Type B pancreatic cell (in vitro differentiated cells): ENCODE measurements around the gene CIITA. TPM values are rescaled to one million over a fixed set of nuclear protein-coding genes. Genes with fewer than 3 reads are reported as not detected.

Experiments
- DNase-seq: peaks from one replicate; pipeline ENCODE4 v3.0.0; 2021; ENCODE audit warnings: mixed read lengths; ENCODE audit not compliant: unreplicated experiment; ENCODE audit errors: extremely low spot score
- H3K27ac Mint-ChIP-seq: 2 replicates; pipeline ENCODE4 v1.8.0; 2021; ENCODE audit warnings: mild to moderate bottlenecking, mixed read lengths
- H3K27me3 Mint-ChIP-seq: 2 replicates; pipeline ENCODE4 v1.8.0; 2021; ENCODE audit warnings: mixed read lengths
- H3K36me3 Mint-ChIP-seq: 2 replicates; pipeline ENCODE4 v1.8.0; 2021; ENCODE audit warnings: mixed read lengths
- H3K4me1 Mint-ChIP-seq: one replicate; pipeline ENCODE4 v1.8.0; 2021; ENCODE audit warnings: mixed read lengths; ENCODE audit not compliant: unreplicated experiment
- H3K4me3 Mint-ChIP-seq: 2 replicates; pipeline ENCODE4 v1.8.0; 2021; ENCODE audit warnings: mild to moderate bottlenecking, mixed read lengths
- H3K9me3 Mint-ChIP-seq: 2 replicates; pipeline ENCODE4 v1.8.0; 2021; ENCODE audit warnings: mixed read lengths
- total RNA-seq: library from RNA; stranded (reverse); gene quantifications from 2 replicates; pipeline ENCODE4 v1.2.1, GENCODE V29; 2021; ENCODE audit warnings: low replicate concordance
- TF ChIP-seq, protein P1 (sequence below): fragments of 200-600 bp; sonication (generic); conservative IDR thresholded peaks from 2 replicates; pipeline ENCODE4 v1.5.0; 2021; ENCODE audit warnings: antibody characterized with exemption, mild to moderate bottlenecking

CIITA gene
- total RNA-seq, 1 donor from 2014 or later = not detected

DNA sequence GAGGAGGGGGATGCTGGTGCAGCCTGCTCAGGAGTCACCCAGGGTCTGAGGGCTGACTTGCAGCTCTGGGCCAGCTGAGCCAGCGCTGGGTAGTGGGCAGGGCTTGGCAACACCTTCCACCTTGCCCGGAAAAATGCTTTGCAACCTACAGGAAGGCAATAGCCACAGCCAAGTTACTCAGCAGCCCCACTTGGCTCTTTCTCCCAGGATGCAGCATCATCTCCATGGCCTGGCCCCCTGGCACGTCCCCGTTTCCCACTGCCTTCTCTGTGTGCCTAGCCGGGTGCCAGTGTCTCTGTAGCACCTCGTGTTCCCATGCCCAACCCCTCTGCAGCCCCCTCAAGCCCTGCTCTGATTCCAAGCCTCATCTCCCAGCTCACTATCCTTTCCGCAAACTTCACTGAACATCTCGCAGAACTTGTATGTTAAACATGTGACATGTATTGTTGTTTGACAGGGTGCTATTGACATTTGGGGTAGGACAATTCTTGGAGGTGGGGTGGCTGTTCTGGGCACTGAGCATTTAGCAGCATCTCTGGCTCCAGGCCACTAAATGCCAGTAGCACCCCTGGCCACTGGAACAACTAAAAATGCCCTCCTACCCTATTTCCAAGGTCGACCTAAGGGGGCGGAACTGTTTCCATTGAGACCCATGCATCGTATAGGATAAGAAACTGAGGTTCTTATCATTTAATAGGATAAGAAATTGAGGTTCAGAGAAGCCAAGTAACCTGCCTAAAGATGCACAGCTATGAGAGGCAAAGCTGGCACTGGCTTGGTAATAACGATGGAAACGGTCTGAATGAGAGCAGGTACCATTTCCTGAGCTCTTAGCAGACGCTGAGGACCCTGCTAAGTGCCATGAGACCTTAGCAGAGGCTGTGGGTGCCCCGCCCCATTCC, 53.1 kb downstream of the CIITA start:
- TF ChIP-seq, protein P1, sequence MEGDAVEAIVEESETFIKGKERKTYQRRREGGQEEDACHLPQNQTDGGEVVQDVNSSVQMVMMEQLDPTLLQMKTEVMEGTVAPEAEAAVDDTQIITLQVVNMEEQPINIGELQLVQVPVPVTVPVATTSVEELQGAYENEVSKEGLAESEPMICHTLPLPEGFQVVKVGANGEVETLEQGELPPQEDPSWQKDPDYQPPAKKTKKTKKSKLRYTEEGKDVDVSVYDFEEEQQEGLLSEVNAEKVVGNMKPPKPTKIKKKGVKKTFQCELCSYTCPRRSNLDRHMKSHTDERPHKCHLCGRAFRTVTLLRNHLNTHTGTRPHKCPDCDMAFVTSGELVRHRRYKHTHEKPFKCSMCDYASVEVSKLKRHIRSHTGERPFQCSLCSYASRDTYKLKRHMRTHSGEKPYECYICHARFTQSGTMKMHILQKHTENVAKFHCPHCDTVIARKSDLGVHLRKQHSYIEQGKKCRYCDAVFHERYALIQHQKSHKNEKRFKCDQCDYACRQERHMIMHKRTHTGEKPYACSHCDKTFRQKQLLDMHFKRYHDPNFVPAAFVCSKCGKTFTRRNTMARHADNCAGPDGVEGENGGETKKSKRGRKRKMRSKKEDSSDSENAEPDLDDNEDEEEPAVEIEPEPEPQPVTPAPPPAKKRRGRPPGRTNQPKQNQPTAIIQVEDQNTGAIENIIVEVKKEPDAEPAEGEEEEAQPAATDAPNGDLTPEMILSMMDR = no peak
- Mint-ChIP-seq H3K36me3 (peaks cover 13% of the 10 kb centered on the region), H3K9me3 (no peaks in the 10 kb centered on the region), H3K27me3 (no peaks in the 10 kb centered on the region), H3K27ac (no peak overlapping the region), H3K4me3 (no peak overlapping the region), H3K4me1 (no peaks in the 10 kb centered on the region)
- DNase-seq = no peak

DNA sequence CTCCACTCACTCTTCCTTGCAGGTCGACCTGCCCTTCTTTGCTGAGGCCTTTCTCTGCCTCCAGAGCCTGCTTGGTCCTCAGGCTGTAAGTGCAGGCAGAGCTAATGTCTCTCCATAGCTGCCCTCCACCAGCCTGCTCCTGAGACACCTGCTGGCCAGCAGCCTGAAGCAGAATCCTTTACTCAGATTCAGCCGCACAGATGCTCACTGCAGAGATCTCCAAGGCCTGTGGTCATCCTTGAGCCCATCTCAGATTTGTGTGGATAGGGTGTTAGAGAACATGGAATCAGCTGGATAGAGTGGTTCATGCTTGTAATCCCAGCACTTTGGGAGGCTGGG, 53.7 kb downstream of the CIITA start:
- Mint-ChIP-seq H3K27me3 (no peaks in the 10 kb centered on the region), H3K27ac (no peak overlapping the region), H3K4me1 (no peaks in the 10 kb centered on the region), H3K36me3 (peaks cover 13% of the 10 kb centered on the region), H3K4me3 (no peak overlapping the region), H3K9me3 (no peaks in the 10 kb centered on the region)
- DNase-seq = no peak
- TF ChIP-seq, protein P1 = no peak

DNA sequence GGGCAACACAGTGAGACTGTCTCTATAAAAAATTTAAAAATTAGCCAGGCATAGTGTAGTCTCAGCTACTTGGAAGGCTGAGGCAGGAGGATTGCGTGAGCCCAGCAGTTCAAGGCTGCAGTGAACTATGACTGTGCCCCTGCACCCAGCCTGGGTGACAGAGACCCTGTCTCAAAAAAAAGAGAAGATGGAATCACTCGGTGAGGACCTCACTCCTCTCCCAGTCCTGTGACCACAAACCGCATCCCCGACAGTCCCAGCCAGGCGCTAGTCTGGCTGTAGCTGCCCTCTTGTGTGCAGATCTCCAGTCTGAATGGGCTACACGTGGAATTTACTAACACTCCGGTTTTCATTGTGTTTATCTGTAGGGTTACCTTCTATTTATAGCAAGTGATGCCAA, 54.1 kb downstream of the CIITA start:
- Mint-ChIP-seq H3K9me3 (no peaks in the 10 kb centered on the region), H3K27ac (no peak overlapping the region), H3K4me3 (no peak overlapping the region), H3K27me3 (no peaks in the 10 kb centered on the region), H3K36me3 (peaks cover 13% of the 10 kb centered on the region), H3K4me1 (no peaks in the 10 kb centered on the region)
- TF ChIP-seq, protein P1 = no peak
- DNase-seq = no peak

DNA sequence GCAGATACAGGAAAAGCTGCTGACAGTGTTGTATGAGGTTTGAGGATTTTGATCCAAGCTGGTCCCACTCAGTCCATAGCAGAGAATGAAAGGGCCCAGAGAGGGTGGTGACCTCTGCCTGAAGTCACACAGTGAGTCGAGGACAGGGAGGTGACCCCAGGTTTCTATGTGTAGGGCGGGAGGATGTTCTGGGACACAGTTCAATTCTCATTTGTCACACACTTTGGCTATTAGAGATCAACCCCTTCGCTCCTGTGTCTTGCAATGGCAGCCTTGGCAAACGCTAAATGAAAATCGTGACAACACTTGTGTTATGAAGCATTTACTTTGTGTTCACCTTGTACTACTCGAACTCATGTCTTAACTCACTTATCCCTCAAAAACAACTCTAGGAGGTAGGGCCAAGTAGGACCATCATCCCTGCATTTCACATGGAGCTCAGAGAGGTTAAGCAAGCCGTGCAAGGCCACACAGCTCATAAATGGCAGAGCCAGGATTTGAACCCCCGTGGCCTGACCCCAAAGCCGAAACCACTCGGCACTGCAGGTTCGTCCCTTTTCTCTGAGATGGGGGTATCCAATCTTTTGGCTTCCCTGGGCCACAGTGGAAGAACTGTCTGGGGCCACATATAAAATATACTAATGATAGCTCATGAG, 55.1 kb downstream of the CIITA start:
- Mint-ChIP-seq H3K27me3 (no peaks in the 10 kb centered on the region), H3K36me3 (peaks cover 11% of the 10 kb centered on the region), H3K9me3 (no peaks in the 10 kb centered on the region), H3K4me1 (no peaks in the 10 kb centered on the region), H3K4me3 (no peak overlapping the region), H3K27ac (no peak overlapping the region)
- DNase-seq = no peak
- TF ChIP-seq, protein P1 = no peak

DNA sequence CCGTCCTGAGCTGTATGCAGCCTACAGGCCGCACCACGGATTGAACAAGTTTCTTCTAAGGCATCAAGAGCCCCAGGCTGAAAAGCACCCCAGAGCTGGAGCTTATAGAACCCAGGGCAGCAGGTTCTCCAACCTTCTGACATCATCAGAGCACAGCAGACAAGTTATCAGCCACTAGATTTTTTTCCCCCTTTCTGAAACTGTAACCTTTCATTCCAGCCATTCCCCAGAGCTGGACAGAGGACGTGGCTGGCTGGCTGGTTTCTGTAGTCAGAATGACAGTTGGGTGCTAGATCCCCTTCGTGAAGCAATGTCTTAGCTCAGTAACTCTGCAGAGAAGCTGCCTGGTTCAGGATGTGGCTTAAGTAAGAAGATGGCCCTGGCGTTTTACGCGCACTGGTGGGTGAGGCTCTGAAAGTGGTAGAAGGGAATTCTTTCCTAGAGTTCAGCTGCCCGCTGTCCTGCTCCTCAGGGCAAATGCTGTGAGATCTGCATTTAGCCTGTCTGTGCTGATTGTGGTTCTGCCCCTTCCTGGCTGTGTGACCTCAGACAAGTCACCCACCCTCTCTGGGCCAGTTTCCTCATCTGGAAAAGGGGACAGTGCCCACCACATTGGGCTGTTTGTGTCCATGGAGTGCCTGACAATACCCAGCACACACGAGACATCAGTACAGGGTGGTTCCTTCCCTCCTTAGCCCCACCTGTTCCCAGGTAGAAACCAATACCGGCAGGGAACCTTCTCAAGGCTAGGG, 56.1 kb downstream of the CIITA start:
- peaks cover 4% of the 10 kb centered on the region for H3K36me3 Mint-ChIP-seq
- H3K27me3 Mint-ChIP-seq = no peaks in the 10 kb centered on the region
- no peak for DNase-seq
- peaks cover 5% of the 10 kb centered on the region for H3K4me1 Mint-ChIP-seq
- no peak overlapping the region for H3K4me3 Mint-ChIP-seq
- H3K9me3 Mint-ChIP-seq = no peaks in the 10 kb centered on the region
- H3K27ac Mint-ChIP-seq = no peak overlapping the region
- TF ChIP-seq, protein P1 = no peak
